ENCODE measurements around the gene P2RY6. TPM values are rescaled to one million over a fixed set of nuclear protein-coding genes. Genes with fewer than 3 reads are reported as not detected.

Gene P2RY6
- total and polyA plus RNA-seq, 4 experiments from 2014 or later = 0.61 to 0.87 TPM; not detected in 2

GRCh38 chr11:73333640-73334383 is 61.7 kb downstream of the P2RY6 start:
- intact Hi-C loops (cut with micrococcal nuclease) = loop anchor here (2.0 kb wide), 1 partner anchor 149 kb away; no protein-coding TSS in a partner anchor
- Histone ChIP-seq H3K4me1 (ENCODE audit: insufficient read depth, low read length) (no peaks in the 10 kb centered on the region), H3K4me3 (ENCODE audit: low read length in 2 of 2) (no peak overlapping the region), H3K9me3 (ENCODE audit: control insufficient read depth in 1 of 2, low read length in 2 of 2) (no peaks in the 10 kb centered on the region), H3K27me3 (ENCODE audit: insufficient read depth, low read length) (no peaks in the 10 kb centered on the region), H3K27ac (ENCODE audit: low read depth, low read length) (no peak overlapping the region), H3K36me3 (ENCODE audit: insufficient read depth, low read length) (no peaks in the 10 kb centered on the region)
- Mint-ChIP-seq H3K4me1 (no peaks in the 10 kb centered on the region), H3K27me3 (peaks cover 0 to 3% of the 10 kb centered on the region in 2 donors), H3K27ac (no peak overlapping the region), H3K9me3 (no peaks in the 10 kb centered on the region), H3K36me3 (no peaks in the 10 kb centered on the region), H3K4me3 (peak overlapping the region in 1 of 8 donors; percentile 65)
- ChIA-PET CTCF (ENCODE audit: partially characterized antibody) (interaction anchor here (1.0 to 6.2 kb wide), 5 partner anchors 11 to 68 kb away, joined by 3 to 110 read pairs (median 26); partner anchors contain the start of gene ARHGEF17), POLR2A (ENCODE audit: partially characterized antibody) (no interaction called here)
- DNase-seq = no peak

GRCh38 chr11:73334384-73335203 is 62.5 kb downstream of the P2RY6 start:
- Histone ChIP-seq H3K36me3 (ENCODE audit: insufficient read depth, low read length) (no peaks in the 10 kb centered on the region), H3K4me1 (ENCODE audit: insufficient read depth, low read length) (no peaks in the 10 kb centered on the region), H3K4me3 (ENCODE audit: low read length in 2 of 2) (no peak overlapping the region), H3K27ac (ENCODE audit: low read depth, low read length) (no peak overlapping the region), H3K9me3 (ENCODE audit: control insufficient read depth in 1 of 2, low read length in 2 of 2) (no peaks in the 10 kb centered on the region), H3K27me3 (ENCODE audit: insufficient read depth, low read length) (no peaks in the 10 kb centered on the region)
- Mint-ChIP-seq H3K27ac (no peak overlapping the region), H3K36me3 (no peaks in the 10 kb centered on the region), H3K4me1 (no peaks in the 10 kb centered on the region), H3K9me3 (no peaks in the 10 kb centered on the region), H3K27me3 (peaks cover 0 to 3% of the 10 kb centered on the region in 2 donors), H3K4me3 (no peak overlapping the region)
- intact Hi-C loops (cut with micrococcal nuclease) = loop anchor here (1.0 to 2.0 kb wide), 3 partner anchors 27 to 150 kb away; no protein-coding TSS in a partner anchor
- CTCF ChIA-PET (ENCODE audit: partially characterized antibody) = interaction anchor here (0.7 to 6.2 kb wide), 24 partner anchors 8 to 618 kb away, joined by 3 to 110 read pairs (median 7); partner anchors contain the start of gene ARHGEF17
- POLR2A ChIA-PET (ENCODE audit: partially characterized antibody) = interaction anchor here (2.3 kb wide), 1 partner anchor 26 kb away, joined by 11 read pairs; the partner anchor contains the start of gene ARHGEF17
- DNase-seq = no peak

- intact Hi-C loops (cut with micrococcal nuclease) = loop anchor here (1.0 to 2.0 kb wide), 3 partner anchors 28 to 151 kb away; no protein-coding TSS in a partner anchor
- no peak overlapping the region for H3K27ac ChIP-seq (ENCODE audit: low read depth, low read length)
- Mint-ChIP-seq H3K4me3 (no peak overlapping the region), H3K4me1 (no peaks in the 10 kb centered on the region), H3K27ac (no peak overlapping the region), H3K9me3 (no peaks in the 10 kb centered on the region), H3K27me3 (peaks cover 0 to 3% of the 10 kb centered on the region in 2 donors), H3K36me3 (no peaks in the 10 kb centered on the region)
- ChIA-PET POLR2A (ENCODE audit: partially characterized antibody) (interaction anchor here (2.3 kb wide), 1 partner anchor 27 kb away, joined by 11 read pairs; the partner anchor contains the start of gene ARHGEF17), CTCF (ENCODE audit: partially characterized antibody) (interaction anchor here (0.6 to 6.2 kb wide), 30 partner anchors 9 to 1705 kb away, joined by 3 to 110 read pairs (median 4); partner anchors contain the start of gene ARHGEF17)
- no peaks in the 10 kb centered on the region for H3K9me3 ChIP-seq (ENCODE audit: control insufficient read depth in 1 of 2, low read length in 2 of 2)
- H3K4me1 ChIP-seq (ENCODE audit: insufficient read depth, low read length) = no peaks in the 10 kb centered on the region
- H3K27me3 ChIP-seq (ENCODE audit: insufficient read depth, low read length) = no peaks in the 10 kb centered on the region
- H3K36me3 ChIP-seq (ENCODE audit: insufficient read depth, low read length) = no peaks in the 10 kb centered on the region
- peak; percentile 62 to 72 (median 67) for DNase-seq
- H3K4me3 ChIP-seq (ENCODE audit: low read length in 2 of 2) = no peak overlapping the region
These were observed 63.2 kb downstream of the P2RY6 start for GRCh38 chr11:73335204-73335923.

- no peaks in the 10 kb centered on the region for H3K4me1 ChIP-seq (ENCODE audit: insufficient read depth, low read length)
- no peak overlapping the region for H3K4me3 ChIP-seq (ENCODE audit: low read length in 2 of 2)
- H3K9me3 ChIP-seq (ENCODE audit: control insufficient read depth in 1 of 2, low read length in 2 of 2) = no peaks in the 10 kb centered on the region
- Mint-ChIP-seq H3K27ac (no peak overlapping the region), H3K9me3 (no peaks in the 10 kb centered on the region), H3K4me1 (no peaks in the 10 kb centered on the region), H3K27me3 (peaks cover 0 to 3% of the 10 kb centered on the region in 2 donors), H3K4me3 (no peak overlapping the region), H3K36me3 (no peaks in the 10 kb centered on the region)
- no peak overlapping the region for H3K27ac ChIP-seq (ENCODE audit: low read depth, low read length)
- ChIA-PET POLR2A (ENCODE audit: partially characterized antibody) (no interaction called here), CTCF (ENCODE audit: partially characterized antibody) (interaction anchor here (0.6 to 6.2 kb wide), 13 partner anchors 10 to 325 kb away, joined by 3 to 110 read pairs (median 4); partner anchors contain the start of gene ARHGEF17)
- no peak for DNase-seq
- intact Hi-C loops (cut with micrococcal nuclease) = no loop called here
- H3K36me3 ChIP-seq (ENCODE audit: insufficient read depth, low read length) = no peaks in the 10 kb centered on the region
- no peaks in the 10 kb centered on the region for H3K27me3 ChIP-seq (ENCODE audit: insufficient read depth, low read length)
These were observed 65.7 kb downstream of the P2RY6 start for GRCh38 chr11:73337846-73338245.

- Mint-ChIP-seq H3K36me3 (no peaks in the 10 kb centered on the region), H3K27me3 (peaks cover 0 to 3% of the 10 kb centered on the region in 2 donors), H3K27ac (no peak overlapping the region), H3K4me1 (no peaks in the 10 kb centered on the region), H3K9me3 (no peaks in the 10 kb centered on the region), H3K4me3 (no peak overlapping the region)
- DNase-seq = no peak
- CTCF ChIA-PET (ENCODE audit: partially characterized antibody) = interaction anchor here (2.0 to 6.2 kb wide), 2 partner anchors 21 to 31 kb away, joined by 6 to 110 read pairs; partner anchors contain the start of gene ARHGEF17
- Histone ChIP-seq H3K4me3 (ENCODE audit: low read length in 2 of 2) (no peak overlapping the region), H3K27ac (ENCODE audit: low read depth, low read length) (no peak overlapping the region), H3K9me3 (ENCODE audit: control insufficient read depth in 1 of 2, low read length in 2 of 2) (no peaks in the 10 kb centered on the region), H3K27me3 (ENCODE audit: insufficient read depth, low read length) (no peaks in the 10 kb centered on the region), H3K4me1 (ENCODE audit: insufficient read depth, low read length) (no peaks in the 10 kb centered on the region), H3K36me3 (ENCODE audit: insufficient read depth, low read length) (no peaks in the 10 kb centered on the region)
- intact Hi-C loops (cut with micrococcal nuclease) = no loop called here
- POLR2A ChIA-PET (ENCODE audit: partially characterized antibody) = no interaction called here
These were observed 66.1 kb downstream of the P2RY6 start for GRCh38 chr11:73338279-73338678.

- Histone ChIP-seq H3K9me3 (ENCODE audit: control insufficient read depth in 1 of 2, low read length in 2 of 2) (no peaks in the 10 kb centered on the region), H3K4me3 (ENCODE audit: low read length in 2 of 2) (no peak overlapping the region), H3K4me1 (ENCODE audit: insufficient read depth, low read length) (no peaks in the 10 kb centered on the region), H3K27me3 (ENCODE audit: insufficient read depth, low read length) (no peaks in the 10 kb centered on the region), H3K36me3 (ENCODE audit: insufficient read depth, low read length) (no peaks in the 10 kb centered on the region), H3K27ac (ENCODE audit: low read depth, low read length) (no peak overlapping the region)
- ChIA-PET CTCF (ENCODE audit: partially characterized antibody) (interaction anchor here (1.3 to 3.4 kb wide), 2 partner anchors 11 to 20 kb away, joined by 3 to 21 read pairs; no protein-coding TSS in a partner anchor), POLR2A (ENCODE audit: partially characterized antibody) (no interaction called here)
- Mint-ChIP-seq H3K36me3 (no peaks in the 10 kb centered on the region), H3K9me3 (no peaks in the 10 kb centered on the region), H3K4me3 (no peak overlapping the region), H3K27me3 (no peaks in the 10 kb centered on the region), H3K4me1 (no peaks in the 10 kb centered on the region), H3K27ac (peak overlapping the region in 1 of 7 donors; percentile 1)
- DNase-seq = no peak
- intact Hi-C loops (cut with micrococcal nuclease) = no loop called here
These were observed 68.0 kb downstream of the P2RY6 start for GRCh38 chr11:73340164-73340563.

Measured in CD4-positive, alpha-beta memory T cell (primary cell).